Activated naive CD4-positive, alpha-beta T cell treated with anti-CD3 and anti-CD28 coated beads, Interleukin-2, amount 10 ng/mL, durations not matched to agents 7 days and 5 days (primary cell): ENCODE data around the gene HJV.

ENCODE experiments used
- CTCF ChIA-PET: fragments of 350-600 bp; sonication (Branson Sonifier 250); formaldehyde crosslinking; loops from one replicate; lab custom pipeline; 2021; ENCODE audit warnings: antibody characterized with exemption; lab: Charles Lee
- DNase-seq: peaks from one replicate; pipeline ENCODE4 v3.0.0-alpha.2; 2020
- H3K27ac Mint-ChIP-seq: one replicate; pipeline ENCODE4 v1.8.0; 2021; ENCODE audit warnings: mild to moderate bottlenecking, moderate library complexity, mixed read lengths
- H3K27me3 Mint-ChIP-seq: one replicate; pipeline ENCODE4 v1.8.0; 2021; ENCODE audit warnings: mild to moderate bottlenecking, mixed read lengths
- H3K36me3 Mint-ChIP-seq: one replicate; pipeline ENCODE4 v1.8.0; 2021; ENCODE audit warnings: mixed read lengths
- H3K4me1 Mint-ChIP-seq: one replicate; pipeline ENCODE4 v1.8.0; 2021; ENCODE audit warnings: mixed read lengths
- H3K4me3 Mint-ChIP-seq: one replicate; pipeline ENCODE4 v1.8.0; 2021; ENCODE audit warnings: mild to moderate bottlenecking, moderate library complexity, mixed read lengths
- H3K9me3 Mint-ChIP-seq: one replicate; pipeline ENCODE4 v1.8.0; 2021; ENCODE audit warnings: mixed read lengths

HJV gene

DNA sequence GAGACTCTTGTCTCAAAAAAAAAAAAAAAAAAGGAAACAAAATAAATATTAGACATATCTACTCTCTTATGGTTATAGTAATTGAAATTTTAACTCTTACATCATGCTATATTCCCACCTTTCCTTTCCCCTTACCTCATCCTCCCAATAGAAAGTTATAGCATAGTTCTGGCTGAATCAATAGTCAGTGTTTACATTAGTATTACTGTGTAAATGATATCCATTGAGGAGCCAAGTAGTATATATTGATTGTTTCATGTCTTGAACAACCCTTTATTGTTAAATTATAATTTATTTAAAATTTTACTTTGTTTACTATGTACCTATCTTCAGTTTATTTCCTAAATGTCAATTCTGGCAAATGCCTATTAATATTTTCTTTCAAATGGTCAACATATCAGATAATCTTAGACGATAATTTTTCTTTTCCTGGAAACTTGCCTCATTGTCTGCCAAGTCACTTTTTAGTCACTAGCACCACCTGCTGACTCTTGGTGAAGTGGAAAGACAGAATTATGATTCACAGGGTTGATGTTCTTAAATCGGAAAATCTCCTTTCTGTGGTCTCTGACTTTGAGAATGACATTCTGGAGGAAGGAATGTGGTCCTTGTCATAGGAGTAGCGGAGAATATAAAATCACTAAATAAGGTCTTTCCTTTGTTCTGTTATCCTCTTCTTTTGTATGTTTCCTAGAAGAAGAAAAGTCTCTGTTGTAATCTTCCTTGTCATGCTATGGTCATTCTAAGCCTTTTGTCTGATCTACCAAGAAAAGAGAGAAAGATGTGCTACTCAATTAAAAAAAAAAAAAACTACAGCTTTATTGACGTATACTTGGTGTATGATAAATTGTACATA, 8.6 kb downstream of the HJV start:
- H3K36me3 Mint-ChIP-seq, result no peaks in the 10 kb centered on the region
- peak; percentile 75 for DNase-seq
- H3K4me3 Mint-ChIP-seq, result no peak overlapping the region
- CTCF ChIA-PET, result interaction anchor here (0.6 to 8.8 kb wide), 8 partner anchors 15 to 166 kb away, joined by 3 to 154 read pairs (median 4); partner anchors contain the start of genes NUDT17 and PIAS3
- peaks cover 16% of the 10 kb centered on the region for H3K4me1 Mint-ChIP-seq
- H3K27me3 Mint-ChIP-seq, result peaks cover 27% of the 10 kb centered on the region
- H3K27ac Mint-ChIP-seq, result no peak overlapping the region
- H3K9me3 Mint-ChIP-seq, result no peaks in the 10 kb centered on the region

DNA sequence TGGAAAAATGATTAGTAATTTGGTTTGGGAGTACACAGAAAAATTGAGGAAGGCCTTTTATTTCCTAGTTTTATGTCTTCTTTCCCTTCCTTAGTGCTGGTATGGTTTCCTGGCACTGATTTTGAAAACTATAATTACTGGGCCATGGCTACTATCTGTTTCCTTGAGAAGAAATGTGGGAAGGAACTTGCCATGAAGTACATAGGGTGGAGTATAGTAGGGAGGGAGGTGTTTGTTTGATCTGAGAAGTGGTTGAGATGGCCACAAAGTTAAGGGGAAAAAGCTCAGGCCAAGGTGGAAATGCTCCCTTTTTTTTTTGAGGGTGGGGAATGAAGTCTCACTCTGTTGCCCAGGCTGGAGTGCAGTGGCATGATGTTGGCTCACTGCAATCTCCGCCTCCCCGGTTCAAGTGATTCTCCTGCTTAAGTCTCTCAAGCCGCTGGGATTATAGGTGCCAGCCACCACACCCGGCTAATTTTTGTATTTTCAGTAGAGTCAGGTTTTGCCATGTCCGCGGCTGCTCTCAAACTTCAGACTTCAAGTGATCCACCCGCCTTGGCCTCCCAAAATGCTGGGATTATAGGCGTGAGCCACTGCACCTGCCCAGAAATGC, 11.3 kb downstream of the HJV start:
- Mint-ChIP-seq H3K36me3 (no peaks in the 10 kb centered on the region), H3K4me3 (no peak overlapping the region), H3K27ac (no peak overlapping the region), H3K27me3 (peaks cover 5% of the 10 kb centered on the region), H3K9me3 (no peaks in the 10 kb centered on the region), H3K4me1 (peaks cover 41% of the 10 kb centered on the region)
- DNase-seq, result no peak
- CTCF ChIA-PET, result interaction anchor here (1.0 to 8.8 kb wide), 6 partner anchors 31 to 163 kb away, joined by 3 to 154 read pairs (median 17); partner anchors contain the start of gene NUDT17

DNA sequence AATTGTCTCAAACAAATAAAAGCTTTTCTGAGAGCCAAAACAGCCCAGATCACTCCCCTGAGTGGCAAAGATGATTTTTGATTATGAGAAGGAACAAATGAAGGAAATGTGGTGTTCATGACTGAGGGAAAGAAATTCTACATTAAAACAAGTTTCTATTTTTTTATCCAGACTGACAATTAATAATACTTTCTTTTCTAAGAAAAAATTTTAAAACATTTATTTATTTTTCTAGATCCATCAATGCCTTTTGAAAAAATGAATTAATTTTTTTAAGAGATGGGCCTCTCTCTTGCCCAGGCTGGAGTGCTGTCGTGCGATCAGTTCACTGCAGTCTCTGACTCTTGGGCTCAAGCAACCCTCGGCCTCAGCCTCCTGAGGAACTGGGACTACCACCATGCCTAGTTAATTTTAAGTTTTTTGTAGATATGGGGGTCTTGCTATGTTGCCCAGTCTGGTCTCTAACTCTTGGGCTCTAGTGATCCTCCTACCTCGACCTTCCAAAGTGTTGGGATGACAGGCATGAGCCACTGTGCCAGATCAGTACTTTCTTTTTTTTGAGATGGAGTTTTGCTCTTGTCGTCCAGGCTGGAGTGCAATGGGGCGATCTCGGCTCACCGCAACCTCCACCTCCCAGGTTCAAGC, 13.9 kb downstream of the HJV start:
- Mint-ChIP-seq H3K27me3 (no peaks in the 10 kb centered on the region), H3K4me1 (peaks cover 53% of the 10 kb centered on the region), H3K4me3 (peak overlapping the region; percentile 54), H3K27ac (peak overlapping the region; percentile 91), H3K36me3 (no peaks in the 10 kb centered on the region), H3K9me3 (no peaks in the 10 kb centered on the region)
- CTCF ChIA-PET, result interaction anchor here (0.7 to 8.8 kb wide), 7 partner anchors 12 to 161 kb away, joined by 3 to 154 read pairs (median 6); partner anchors contain the start of genes NUDT17 and TXNIP
- no peak for DNase-seq

DNA sequence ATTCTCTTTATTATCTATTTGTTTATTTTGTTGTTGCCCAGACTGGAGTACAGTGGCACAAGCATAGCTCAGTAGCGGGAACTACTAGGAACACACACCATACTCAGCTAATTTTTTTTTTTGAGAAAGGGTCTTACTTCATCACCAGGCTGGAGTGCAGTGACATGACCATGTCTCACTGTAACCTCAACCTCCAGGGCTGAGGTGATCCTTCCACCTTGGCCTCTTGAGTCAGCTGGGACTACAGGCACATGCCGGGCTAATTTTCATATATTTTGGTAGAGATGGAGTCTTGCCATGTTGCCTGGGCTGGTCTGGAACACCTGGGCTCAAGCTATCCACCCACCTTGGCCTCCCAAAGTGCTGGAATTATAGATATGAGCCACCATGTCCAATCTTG, 19.8 kb downstream of the HJV start:
- no peaks in the 10 kb centered on the region for H3K27me3 Mint-ChIP-seq
- H3K4me3 Mint-ChIP-seq, result no peak overlapping the region
- no peaks in the 10 kb centered on the region for H3K9me3 Mint-ChIP-seq
- H3K36me3 Mint-ChIP-seq, result no peaks in the 10 kb centered on the region
- no peak for DNase-seq
- H3K27ac Mint-ChIP-seq, result no peak overlapping the region
- peaks cover 73% of the 10 kb centered on the region for H3K4me1 Mint-ChIP-seq
- CTCF ChIA-PET, result interaction anchor here (1.8 kb wide), 1 partner anchor 22 kb away, joined by 9 read pairs; no protein-coding TSS in a partner anchor

DNA sequence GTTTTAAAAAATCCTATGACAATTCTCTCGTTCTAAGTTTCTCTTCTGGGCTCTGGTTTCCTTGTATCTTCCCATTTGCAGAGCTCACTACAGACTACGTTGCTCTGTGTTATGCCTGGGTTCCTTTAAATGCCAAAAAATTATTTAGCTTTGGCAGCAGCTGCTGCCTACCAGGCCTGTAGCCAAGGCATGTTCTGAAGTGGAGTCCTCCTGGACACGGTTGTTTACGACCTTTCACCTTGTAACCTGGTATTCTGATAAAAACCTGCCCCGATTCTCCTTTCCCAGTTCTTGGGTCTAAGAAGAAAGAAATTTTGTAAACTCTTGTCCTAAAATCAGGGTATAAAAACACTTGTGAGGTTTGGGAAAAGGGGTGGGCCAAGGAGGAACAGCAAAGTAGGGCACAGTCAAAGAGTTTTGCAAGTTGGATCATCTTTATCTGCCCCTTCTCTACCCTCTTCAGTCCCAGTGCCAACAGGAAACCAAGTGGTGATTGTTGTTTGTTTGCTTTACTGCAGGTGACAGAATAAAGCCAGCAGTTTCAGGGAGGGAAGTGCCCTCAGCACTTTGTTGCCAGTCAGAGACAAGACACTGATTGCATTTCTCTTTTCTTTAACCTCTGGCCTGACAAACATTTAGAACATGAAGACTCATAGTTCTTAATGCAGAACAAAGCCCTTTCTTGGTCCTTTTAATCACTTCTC, 22.1 kb downstream of the HJV start:
- Mint-ChIP-seq H3K27me3 (no peaks in the 10 kb centered on the region), H3K36me3 (peaks cover 20% of the 10 kb centered on the region), H3K27ac (peak overlapping the region; percentile 99), H3K4me3 (peak overlapping the region; percentile 47), H3K4me1 (peaks cover 52% of the 10 kb centered on the region), H3K9me3 (no peaks in the 10 kb centered on the region)
- CTCF ChIA-PET, result no interaction called here
- DNase-seq, result peak; percentile 46

DNA sequence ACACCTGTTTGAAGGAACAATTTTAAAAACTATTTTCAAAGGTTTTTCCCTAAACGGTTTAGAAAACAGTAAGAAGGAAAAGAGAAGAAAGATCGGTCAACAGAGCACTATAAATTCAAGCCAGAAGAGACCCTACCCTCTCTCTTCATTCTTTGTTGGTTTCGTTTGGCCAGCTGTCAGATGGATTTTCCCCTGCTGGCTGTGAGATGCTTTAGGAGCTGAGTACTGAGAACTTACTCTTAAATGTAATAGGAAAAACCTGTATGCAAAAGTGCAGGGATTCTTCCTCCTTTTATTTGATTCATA, 23.9 kb downstream of the HJV start:
- DNase-seq, result no peak
- Mint-ChIP-seq H3K4me3 (peak overlapping the region; percentile 97), H3K9me3 (no peaks in the 10 kb centered on the region), H3K27me3 (no peaks in the 10 kb centered on the region), H3K4me1 (peaks cover 53% of the 10 kb centered on the region), H3K27ac (peak overlapping the region; percentile 99), H3K36me3 (peaks cover 38% of the 10 kb centered on the region)
- CTCF ChIA-PET, result interaction anchor here (1.1 to 11.5 kb wide), 3 partner anchors 9 to 20 kb away, joined by 4 to 132 read pairs (median 37); no protein-coding TSS in a partner anchor

DNA sequence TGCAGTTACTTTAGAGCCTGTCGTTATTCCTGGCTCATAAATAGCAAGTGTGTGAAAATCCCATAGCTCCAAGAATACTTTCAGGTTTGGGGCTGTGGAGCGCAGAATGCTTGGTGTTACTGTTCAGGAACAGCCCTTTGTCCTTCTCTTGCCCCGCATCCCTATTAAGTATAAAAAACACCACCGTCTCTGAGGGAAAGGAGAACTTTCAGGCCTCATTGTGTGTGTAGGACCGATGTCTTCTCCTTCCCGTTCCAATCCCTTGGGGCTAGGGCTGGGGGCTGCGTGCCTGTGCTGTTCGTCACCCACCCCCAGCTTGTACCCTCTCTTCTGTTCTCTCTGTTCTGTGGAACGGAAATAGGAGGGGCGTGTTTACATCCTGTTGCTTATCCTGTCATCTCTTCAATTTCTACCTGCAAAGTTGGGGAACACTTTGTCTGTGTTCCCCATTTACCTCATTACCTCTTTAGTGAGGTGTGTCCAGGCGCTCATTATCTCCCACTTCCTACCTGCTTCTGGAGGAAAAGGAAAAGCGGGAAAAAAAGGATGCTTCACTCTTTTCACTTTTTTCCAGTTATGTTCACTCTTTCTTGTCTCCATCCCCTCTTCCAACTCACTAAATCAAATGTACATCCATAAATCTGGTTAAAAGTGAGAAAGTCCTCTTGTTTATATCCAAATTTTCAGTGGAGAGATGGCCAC, 24.4 kb downstream of the HJV start:
- H3K4me3 Mint-ChIP-seq, result peak overlapping the region; percentile 97
- H3K27me3 Mint-ChIP-seq, result no peaks in the 10 kb centered on the region
- H3K9me3 Mint-ChIP-seq, result no peaks in the 10 kb centered on the region
- peaks cover 42% of the 10 kb centered on the region for H3K36me3 Mint-ChIP-seq
- CTCF ChIA-PET, result interaction anchor here (6.1 to 11.5 kb wide), 2 partner anchors 10 to 18 kb away, joined by 37 to 132 read pairs; no protein-coding TSS in a partner anchor
- peaks cover 58% of the 10 kb centered on the region for H3K4me1 Mint-ChIP-seq
- peak; percentile 79 for DNase-seq
- peak overlapping the region; percentile 99 for H3K27ac Mint-ChIP-seq

DNA sequence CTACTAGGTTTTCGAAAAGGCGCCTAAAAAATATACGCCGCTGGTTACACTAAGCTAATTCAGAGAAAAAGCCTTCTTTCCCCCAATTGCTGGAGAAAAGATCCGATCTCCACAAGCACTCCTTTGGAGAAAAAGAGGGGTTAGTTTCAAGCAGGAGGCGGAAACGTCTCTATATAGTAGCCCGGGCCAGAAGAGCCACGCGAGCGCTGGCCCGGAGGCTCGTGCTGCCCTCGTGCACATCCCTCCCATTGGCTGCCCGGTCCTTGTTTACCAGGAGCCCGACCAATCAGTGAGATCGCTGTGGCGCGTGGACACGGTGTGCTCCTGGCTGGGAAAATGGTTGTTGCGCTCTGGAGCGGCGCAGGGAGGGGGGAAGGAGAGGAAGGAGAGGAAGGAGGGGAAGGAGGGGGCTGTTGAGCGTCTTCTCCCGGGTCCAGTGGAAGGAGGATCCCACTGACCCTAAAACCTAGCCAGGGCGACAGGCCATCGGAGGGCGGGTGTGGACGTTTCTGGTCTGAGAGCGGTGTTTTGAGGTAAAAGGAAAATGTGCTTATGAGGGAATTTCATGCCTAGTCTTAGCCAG, 25.0 kb downstream of the HJV start, which contains the start of gene TXNIP:
Gene TXNIP, minus strand, starts transcription at position 147 of the 583 bp plus-strand sequence. CDS start 313 bp downstream, outside the sequence.
- H3K4me3 Mint-ChIP-seq, result peak within 1 kb of the TSS; percentile 97
- no peaks in the 10 kb centered on the region for H3K9me3 Mint-ChIP-seq
- CTCF ChIA-PET, result interaction anchor here (1.0 to 11.5 kb wide), 3 partner anchors 10 to 17 kb away, joined by 3 to 132 read pairs (median 37); no protein-coding TSS in a partner anchor
- H3K36me3 Mint-ChIP-seq, result peaks cover 48% of the 10 kb centered on the region
- H3K27ac Mint-ChIP-seq, result peak within 1 kb of the TSS; percentile 99
- peak; percentile 98 for DNase-seq
- H3K4me1 Mint-ChIP-seq, result peaks cover 60% of the 10 kb centered on the region
- no peaks in the 10 kb centered on the region for H3K27me3 Mint-ChIP-seq

DNA sequence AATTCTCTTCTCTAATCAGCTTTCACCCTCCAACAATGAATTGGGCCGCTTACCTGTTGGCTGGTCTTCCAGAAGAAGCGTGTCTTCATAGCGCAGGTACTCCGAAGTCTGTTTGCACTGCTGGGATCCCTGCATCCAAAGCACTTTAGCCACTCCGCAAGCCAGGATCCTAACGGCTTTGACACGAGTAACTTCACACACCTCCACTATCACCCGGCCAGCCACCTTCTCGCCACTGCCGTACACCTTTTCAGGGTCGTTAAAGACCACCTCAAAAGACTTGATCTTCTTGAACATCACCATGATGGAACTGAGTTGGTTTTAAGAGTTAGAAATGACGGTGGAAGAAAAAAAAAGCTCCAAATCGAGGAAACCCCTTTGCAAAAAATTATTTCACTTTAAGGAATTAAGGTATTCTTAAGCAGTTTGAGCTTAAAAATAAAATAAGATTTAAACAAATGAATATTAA, 25.5 kb downstream of the HJV start:
- CTCF ChIA-PET, result interaction anchor here (1.0 to 11.5 kb wide), 3 partner anchors 9 to 16 kb away, joined by 3 to 132 read pairs (median 37); no protein-coding TSS in a partner anchor
- Mint-ChIP-seq H3K9me3 (no peaks in the 10 kb centered on the region), H3K27me3 (no peaks in the 10 kb centered on the region), H3K27ac (peak overlapping the region; percentile 99), H3K36me3 (peaks cover 53% of the 10 kb centered on the region), H3K4me3 (peak overlapping the region; percentile 97), H3K4me1 (peaks cover 60% of the 10 kb centered on the region)
- DNase-seq, result no peak

DNA sequence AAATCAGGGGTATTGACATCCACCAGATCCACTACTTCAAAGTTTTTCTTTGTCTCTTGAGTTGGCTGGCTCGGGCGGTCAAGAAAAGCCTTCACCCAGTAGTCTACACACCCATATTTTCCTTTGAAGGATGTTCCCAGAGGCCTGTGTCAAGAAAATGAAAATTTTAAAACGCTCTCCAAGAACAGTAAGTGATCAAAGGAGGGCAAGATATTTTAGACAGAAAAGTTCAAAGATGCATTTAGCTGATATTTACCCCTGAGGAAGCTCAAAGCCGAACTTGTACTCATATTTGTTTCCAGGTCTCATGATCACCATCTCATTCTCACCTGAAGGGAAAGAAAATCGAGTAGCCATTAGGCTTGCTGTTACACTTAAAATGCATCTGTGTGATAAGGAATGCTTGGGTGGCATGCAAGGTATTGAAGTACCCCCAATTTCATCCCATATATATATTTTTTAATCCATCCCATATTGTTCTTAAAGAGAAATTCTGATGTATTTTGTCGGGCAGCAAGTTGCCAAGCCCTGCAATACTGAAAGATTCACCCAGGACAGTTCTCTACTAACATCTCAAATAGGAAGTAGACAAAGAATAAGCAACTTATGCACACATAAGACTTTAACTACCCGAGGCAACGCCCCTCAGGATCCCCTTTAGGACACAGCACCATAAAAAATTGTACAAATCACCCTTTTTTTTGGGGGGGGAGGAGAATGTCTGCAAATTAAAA, 26.2 kb downstream of the HJV start:
- CTCF ChIA-PET, result interaction anchor here (1.0 to 11.5 kb wide), 3 partner anchors 8 to 16 kb away, joined by 3 to 132 read pairs (median 37); no protein-coding TSS in a partner anchor
- H3K9me3 Mint-ChIP-seq, result no peaks in the 10 kb centered on the region
- no peak for DNase-seq
- H3K36me3 Mint-ChIP-seq, result peaks cover 54% of the 10 kb centered on the region
- no peaks in the 10 kb centered on the region for H3K27me3 Mint-ChIP-seq
- H3K27ac Mint-ChIP-seq, result peak overlapping the region; percentile 99
- peak overlapping the region; percentile 97 for H3K4me3 Mint-ChIP-seq
- peaks cover 65% of the 10 kb centered on the region for H3K4me1 Mint-ChIP-seq

DNA sequence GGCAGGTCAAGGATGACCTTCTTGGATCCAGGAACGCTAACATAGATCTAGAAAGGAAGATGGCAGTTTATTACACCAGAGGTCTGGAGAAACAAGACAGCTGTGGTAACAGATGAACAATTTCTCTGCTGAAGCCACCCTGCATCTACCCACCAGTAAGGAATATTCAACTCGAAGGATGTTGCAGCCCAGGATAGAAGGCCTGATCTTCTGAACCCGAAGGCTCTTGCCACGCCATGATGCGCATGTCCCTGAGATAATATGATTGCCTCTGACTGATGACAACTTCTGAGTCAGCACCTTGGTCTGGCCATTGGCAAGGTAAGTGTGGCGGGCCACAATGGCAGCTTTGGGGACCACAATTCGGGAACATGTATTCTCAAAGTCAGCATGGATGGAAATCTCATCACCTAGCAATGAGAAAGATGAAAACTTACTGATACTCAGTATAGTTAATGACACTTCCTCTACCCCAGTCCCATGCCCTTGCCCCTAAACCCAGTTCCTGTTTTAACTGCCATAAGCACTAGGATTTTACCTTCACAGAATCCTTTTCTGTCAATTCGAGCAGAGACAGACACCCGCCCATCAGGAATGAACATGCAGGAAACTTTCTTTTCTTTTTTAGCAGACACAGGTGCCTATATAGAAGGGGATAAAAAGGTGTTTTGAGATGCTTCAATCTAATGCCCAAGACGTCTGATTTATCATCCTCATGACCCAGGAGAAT, 27.0 kb downstream of the HJV start:
- no peaks in the 10 kb centered on the region for H3K9me3 Mint-ChIP-seq
- H3K4me3 Mint-ChIP-seq, result peak overlapping the region; percentile 97
- H3K4me1 Mint-ChIP-seq, result peaks cover 61% of the 10 kb centered on the region
- peak; percentile 57 for DNase-seq
- H3K36me3 Mint-ChIP-seq, result peaks cover 54% of the 10 kb centered on the region
- CTCF ChIA-PET, result interaction anchor here (6.1 to 11.5 kb wide), 2 partner anchors 13 to 15 kb away, joined by 37 to 132 read pairs; no protein-coding TSS in a partner anchor
- peak overlapping the region; percentile 99 for H3K27ac Mint-ChIP-seq
- no peaks in the 10 kb centered on the region for H3K27me3 Mint-ChIP-seq
